GM12878 (cell line): ENCODE results near the gene MLXIP. TPM values are rescaled to one million over a fixed set of nuclear protein-coding genes. Genes with fewer than 3 reads are reported as not detected.

Experiments
- ATAC-seq: fragments of 200-7000 bp; cut with Tn5 transposase; 3 replicates; pipeline ENCODE4 v1.9.1; 2020; ENCODE audit warnings: mild to moderate bottlenecking, moderate library complexity
- BruUV-seq: library from RNA; stranded (reverse); fragments of 400-500 nt; replicated peaks from 2 replicates; lab custom pipeline; 2021; lab: Mats Ljungman, UMichigan
- CTCF ChIA-PET: fragments of 300-600 bp; sonication (Branson Sonifier 250); formaldehyde crosslinking; extraction: SDS; loops from one replicate; lab custom pipeline; 2021; ENCODE audit warnings: inconsistent platforms; lab: Yijun Ruan, JAX
- POLR2A ChIA-PET: fragments of 350-600 bp; formaldehyde crosslinking; extraction: SDS; loops from one replicate; lab custom pipeline; 2021; ENCODE audit warnings: inconsistent platforms; lab: Charles Lee
- RAD21 ChIA-PET: fragments of 300-600 bp; sonication (Branson Sonifier 250); formaldehyde crosslinking; loops from one replicate; lab custom pipeline; 2023; ENCODE audit warnings: antibody characterized with exemption; ENCODE audit not compliant: unreplicated experiment; lab: Charles Lee
- SMC1A ChIA-PET: fragments of 300-600 bp; sonication (Branson Sonifier 250); formaldehyde crosslinking; loops from one replicate; lab custom pipeline; 2023; ENCODE audit not compliant: unreplicated experiment, uncharacterized antibody; lab: Charles Lee
- DNase-seq: peaks from one replicate; pipeline ENCODE4 v3.0.0-alpha.2; 2011; ENCODE audit warnings: low read depth, low spot score
- FAIRE-seq: peaks from 3 replicates; lab custom pipeline; 2011; peaks lifted over from hg19 to GRCh38; lab: Jason Lieb, UNC
- H2AFZ ChIP-seq: 2 replicates; pipeline ENCODE4 v1.6.0; 2011; ENCODE audit warnings: low read depth, low read length, control low read depth; ENCODE audit not compliant: control insufficient read depth
- H3K27ac ChIP-seq: 2 replicates; pipeline ENCODE4 v1.5.1; 2011; ENCODE audit warnings: control low read depth; ENCODE audit not compliant: control insufficient read depth, insufficient read depth
- H3K27me3 ChIP-seq, 2 experiments: replicated peaks in 1 of 2; 2 replicates each; pipeline versions ENCODE4 v1.6.0 to v1.6.1; 2011; ENCODE audit warnings: low read length in 1 of 2; ENCODE audit not compliant: control insufficient read depth in 2 of 2, insufficient read depth in 2 of 2
- H3K36me3 ChIP-seq, 2 experiments: 2 replicates each; pipeline ENCODE4 v1.5.1; 2011; ENCODE audit warnings: low read length in 1 of 2; ENCODE audit not compliant: control insufficient read depth in 2 of 2, insufficient read depth in 2 of 2
- H3K4me1 ChIP-seq: 2 replicates; pipeline ENCODE4 v1.6.1; 2011; ENCODE audit warnings: mild to moderate bottlenecking, low read length, moderate library complexity, mixed read lengths; ENCODE audit not compliant: control insufficient read depth, insufficient read depth
- H3K4me2 ChIP-seq: 2 replicates; pipeline ENCODE4 v1.6.0; 2011; ENCODE audit warnings: control low read depth; ENCODE audit not compliant: control insufficient read depth, insufficient read depth
- H3K4me3 ChIP-seq: fragments of 200-600 bp; sonication (generic); 2 replicates; pipeline ENCODE4 v1.5.1; 2016
- H3K79me2 ChIP-seq: 2 replicates; pipeline ENCODE4 v1.6.0; 2011; ENCODE audit warnings: low read length; ENCODE audit not compliant: control insufficient read depth, insufficient read depth
- H3K9ac ChIP-seq: 2 replicates; pipeline ENCODE4 v1.8.0; 2011; ENCODE audit warnings: low read length, control low read depth, mixed read lengths; ENCODE audit not compliant: control insufficient read depth, insufficient read depth
- H3K9me3 ChIP-seq: replicated peaks from 3 replicates; pipeline ENCODE4 v1.5.1; 2011; ENCODE audit warnings: mild to moderate bottlenecking, low read length; ENCODE audit not compliant: control insufficient read depth, insufficient read depth
- H4K20me1 ChIP-seq: 2 replicates; pipeline ENCODE4 v1.6.0; 2011; ENCODE audit not compliant: control insufficient read depth, insufficient read depth
- ATF2 ChIP-seq: IDR thresholded peaks from 2 replicates; pipeline ENCODE4 v1.6.1; 2012; ENCODE audit warnings: low read length, inconsistent platforms
- ATF7 ChIP-seq: fragments of 450-650 bp; IDR thresholded peaks from 2 replicates; pipeline ENCODE4 v1.6.1; 2016; ENCODE audit warnings: low read depth, mild to moderate bottlenecking
- CHD2 ChIP-seq: IDR thresholded peaks from 2 replicates; pipeline ENCODE4 v1.6.1; 2011; ENCODE audit warnings: low read depth, low read length, improper control_type of control experiment, borderline replicate concordance
- E2F4 ChIP-seq: IDR thresholded peaks from 2 replicates; pipeline ENCODE4 v1.6.1; 2012; ENCODE audit warnings: low read depth, low read length, improper control_type of control experiment
- E2F8 ChIP-seq: fragments of 450-650 bp; IDR thresholded peaks from 2 replicates; pipeline ENCODE4 v1.6.1; 2018; ENCODE audit warnings: mild to moderate bottlenecking, low read depth, moderate library complexity; ENCODE audit not compliant: partially characterized antibody
- EGR1 ChIP-seq, 2 experiments: IDR thresholded peaks; 1 replicate in 1 of 2; 2 replicates in 1 of 2; pipeline ENCODE4 v1.6.1; 2011 to 2012; ENCODE audit warnings: low read depth in 2 of 2, low read length in 2 of 2, borderline replicate concordance in 1 of 2, mild to moderate bottlenecking in 1 of 2, moderate library complexity in 1 of 2
- IRF5 ChIP-seq: fragments of 450-650 bp; IDR thresholded peaks from 2 replicates; pipeline ENCODE4 v1.6.1; 2017; ENCODE audit warnings: borderline replicate concordance
- JUND ChIP-seq: IDR thresholded peaks from 2 replicates; pipeline ENCODE4 v1.6.1; 2012; ENCODE audit warnings: low read depth, mild to moderate bottlenecking, low read length, improper control_type of control experiment, moderate library complexity
- NKRF ChIP-seq: fragments of 450-650 bp; conservative IDR thresholded peaks from 2 replicates; pipeline ENCODE4 v1.6.1; 2017; ENCODE audit warnings: mild to moderate bottlenecking, moderate library complexity
- RCOR1 ChIP-seq: conservative IDR thresholded peaks from 2 replicates; pipeline ENCODE4 v1.6.1; 2012; ENCODE audit warnings: low read depth, low read length, improper control_type of control experiment
- SMARCA5 ChIP-seq: fragments of 450-650 bp; IDR thresholded peaks from 2 replicates; pipeline ENCODE4 v1.6.1; 2017; ENCODE audit warnings: mild to moderate bottlenecking
- SUZ12 ChIP-seq: fragments of 200-600 bp; sonication (generic); IDR thresholded peaks from one replicate; pipeline ENCODE4 v1.6.1; 2018; ENCODE audit warnings: antibody characterized with exemption, mild to moderate bottlenecking; ENCODE audit not compliant: unreplicated experiment
- ZBTB33 ChIP-seq: fragments of 450-650 bp; IDR thresholded peaks from 2 replicates; pipeline ENCODE4 v1.6.1; 2017; ENCODE audit warnings: mild to moderate bottlenecking
- WGBS: methylation state at CpG from one replicate; pipeline ENCODE4 v1.1.6; 2016; ENCODE audit warnings: low lambda C conversion rate; ENCODE audit not compliant: insufficient replicate concordance, insufficient coverage; ENCODE audit errors: missing lambda C conversion rate; 5-methylcytosine and 5-hydroxymethylcytosine counted together
- in situ Hi-C: fragments of 300-500 bp; cut with MboI; formaldehyde crosslinking; loops from 9 replicates; pipeline ENCODE4 v1.14.3; 2018; ENCODE audit warnings: mixed read lengths
- intact Hi-C: fragments of 100-400 bp; cut with micrococcal nuclease; formaldehyde crosslinking; loops from one replicate; pipeline ENCODE4 v1.14.2; 2022; ENCODE audit not compliant: unreplicated experiment
- polyA plus RNA-seq, 11 experiments: library from polyadenylated mRNA; depleted of rRNA in 4 of 11; unstranded in 6 of 11; stranded (reverse) in 5 of 11; fragments of >200 nt; fragmentation: Nextera tagmentation in 4 of 11; fragmentation: Illumina TruSeq in 1 of 11; extraction: Ambion mirVana in 4 of 11; extraction: Trizol in 1 of 11; gene quantifications; 1 replicate in 1 of 11; 2 replicates in 10 of 11; pipeline versions ENCODE4 v1.2.1 to v1.2.3, GENCODE V29; 2011 to 2016; ENCODE audit warnings: inconsistent platforms in 2 of 11, missing spikeins in 2 of 11, low read depth in 1 of 11
- total RNA-seq, 4 experiments: library from RNA; depleted of rRNA in 3 of 4; stranded (reverse); fragments of >200 nt in 3 of 4; fragmentation: Illumina TruSeq in 1 of 4; extraction: Trizol in 1 of 4; gene quantifications; 2 replicates each; pipeline versions ENCODE4 v1.2.1 to v1.2.3, GENCODE V29; 2013 to 2021

The MLXIP gene
- total and polyA plus RNA-seq, 10 of the 15 experiments (the other 5 are each of a cell fraction or from before 2014, with no cell fraction given), result 1.1 to 23.7 (median 7.0) TPM

GRCh38 chr12:122048151-122048550 is 30.4 kb upstream of the MLXIP start:
- H3K79me2 ChIP-seq, result no peaks in the 10 kb centered on the region
- H3K9ac ChIP-seq, result no peak overlapping the region
- no peak overlapping the region for H3K27ac ChIP-seq
- no peaks in the 10 kb centered on the region for H3K9me3 ChIP-seq
- WGBS, result 95% methylated on average over 8 of the region's 8 CpGs
- ChIA-PET CTCF (interaction anchor here (1.0 to 2.4 kb wide), 4 partner anchors 11 to 130 kb away, joined by 4 to 15 read pairs (median 6); partner anchors contain the start of gene CFAP251), SMC1A (no interaction called here), RAD21 (interaction anchor here (1.2 kb wide), 1 partner anchor 75 kb away, joined by 5 read pairs; no protein-coding TSS in a partner anchor), POLR2A (no interaction called here)
- no peak overlapping the region for H2AFZ ChIP-seq
- no TSS peak for BruUV-seq
- intact Hi-C loops, result no loop called here
- H3K4me1 ChIP-seq, result no peaks in the 10 kb centered on the region
- H3K4me2 ChIP-seq, result no peak overlapping the region
- H3K36me3 ChIP-seq, result no peaks in the 10 kb centered on the region
- FAIRE-seq, result no peak
- no peak overlapping the region for H3K4me3 ChIP-seq
- DNase-seq, result no peak
- in situ Hi-C loops, result no loop called here
- no peaks in the 10 kb centered on the region; a peak in 1 of 4 replicates for H3K27me3 ChIP-seq
- no peak for ATAC-seq
- no peaks in the 10 kb centered on the region for H4K20me1 ChIP-seq
- TF ChIP-seq ATF7 (no peak), E2F4 (no peak), CHD2 (no peak), ZBTB33 (no peak), NKRF (no peak), EGR1 (IDR thresholded peaks at IDR 0.05; ENCODE audit: borderline replicate concordance in 1 of 2, low read depth in 2 of 2, low read length in 2 of 2) (no peak), SMARCA5 (no peak), ATF2 (no peak), SUZ12 (no peak), JUND (no peak), RCOR1 (no peak), IRF5 (no peak), E2F8 (no peak)
